Adipocyte (in vitro differentiated cells): ENCODE data around the gene ORM1.

Experiments
- DNase-seq: peaks from one replicate; pipeline ENCODE4 v3.0.0-alpha.2; 2015; ENCODE audit warnings: low read depth
- H3K27me3 ChIP-seq: replicated peaks from 2 replicates; pipeline ENCODE4 v1.7.0; 2013; ENCODE audit warnings: mild to moderate bottlenecking, low read length, moderate library complexity; ENCODE audit not compliant: control insufficient read depth, insufficient read depth
- H3K36me3 ChIP-seq: 2 replicates; pipeline ENCODE4 v1.7.0; 2013; ENCODE audit warnings: low read length, mild to moderate bottlenecking, moderate library complexity; ENCODE audit not compliant: control insufficient read depth, insufficient read depth, severe bottlenecking
- H3K4me1 ChIP-seq: 2 replicates; pipeline ENCODE4 v1.7.0; 2013; ENCODE audit warnings: mild to moderate bottlenecking, low read length, moderate library complexity; ENCODE audit not compliant: control insufficient read depth, insufficient read depth
- H3K4me3 ChIP-seq: 2 replicates; pipeline ENCODE4 v1.7.0; 2013; ENCODE audit warnings: mild to moderate bottlenecking, low read length, moderate library complexity
- H3K9ac ChIP-seq: 2 replicates; pipeline ENCODE4 v1.7.0; 2013; ENCODE audit warnings: mild to moderate bottlenecking, low read length, moderate library complexity
- H3K9me3 ChIP-seq: 2 replicates; pipeline ENCODE4 v1.7.0; 2013; ENCODE audit warnings: mild to moderate bottlenecking, low read length, moderate library complexity; ENCODE audit not compliant: control insufficient read depth

The ORM1 gene

GRCh38 chr9:114282104-114282485 lies 40.8 kb upstream of the ORM1 start:
- H3K36me3 ChIP-seq, result peaks cover 22% of the 10 kb centered on the region
- no peak overlapping the region for H3K4me3 ChIP-seq
- H3K4me1 ChIP-seq, result peaks cover 41% of the 10 kb centered on the region
- H3K9ac ChIP-seq, result no peak overlapping the region
- no peak for DNase-seq
- no peaks in the 10 kb centered on the region for H3K9me3 ChIP-seq
- H3K27me3 ChIP-seq, result no peaks in the 10 kb centered on the region

- Histone ChIP-seq H3K4me3 (no peak overlapping the region), H3K4me1 (peaks cover 37% of the 10 kb centered on the region), H3K36me3 (peaks cover 22% of the 10 kb centered on the region), H3K27me3 (no peaks in the 10 kb centered on the region), H3K9ac (no peak overlapping the region), H3K9me3 (no peaks in the 10 kb centered on the region)
- no peak for DNase-seq
Measured at GRCh38 chr9:114282507-114282906, 40.4 kb upstream of the ORM1 start.

GRCh38 chr9:114282926-114283325 lies 40.0 kb upstream of the ORM1 start:
- no peak overlapping the region for H3K4me3 ChIP-seq

GRCh38 chr9:114283551-114284111 lies 39.3 kb upstream of the ORM1 start:
- Histone ChIP-seq H3K9ac (no peak overlapping the region), H3K9me3 (no peaks in the 10 kb centered on the region), H3K4me3 (no peak overlapping the region), H3K27me3 (no peaks in the 10 kb centered on the region), H3K36me3 (peaks cover 26% of the 10 kb centered on the region), H3K4me1 (peaks cover 27% of the 10 kb centered on the region)
- DNase-seq, result no peak

More at GRCh38 chr9:114282926-114283325, 40.0 kb upstream of the ORM1 start:
- Histone ChIP-seq H3K9ac (no peak overlapping the region), H3K9me3 (no peaks in the 10 kb centered on the region), H3K4me1 (peaks cover 32% of the 10 kb centered on the region), H3K27me3 (no peaks in the 10 kb centered on the region), H3K36me3 (peaks cover 24% of the 10 kb centered on the region)
- DNase-seq, result peak; percentile 94

- Histone ChIP-seq H3K36me3 (peaks cover 22% of the 10 kb centered on the region), H3K4me3 (no peak overlapping the region), H3K27me3 (no peaks in the 10 kb centered on the region), H3K4me1 (peaks cover 24% of the 10 kb centered on the region), H3K9me3 (no peaks in the 10 kb centered on the region), H3K9ac (no peak overlapping the region)
- DNase-seq, result no peak
Measured at GRCh38 chr9:114284316-114285060, 38.4 kb upstream of the ORM1 start.

- peak overlapping the region; percentile 13 for H3K9ac ChIP-seq
- no peaks in the 10 kb centered on the region for H3K27me3 ChIP-seq
- H3K4me1 ChIP-seq, result peaks cover 24% of the 10 kb centered on the region
- no peaks in the 10 kb centered on the region for H3K9me3 ChIP-seq
- DNase-seq, result peak; percentile 95
- no peak overlapping the region for H3K4me3 ChIP-seq
- peaks cover 23% of the 10 kb centered on the region for H3K36me3 ChIP-seq
Measured at GRCh38 chr9:114285166-114285867, 37.6 kb upstream of the ORM1 start.

- H3K4me1 ChIP-seq, result peaks cover 20% of the 10 kb centered on the region
- peaks cover 26% of the 10 kb centered on the region for H3K36me3 ChIP-seq
- H3K9ac ChIP-seq, result peak overlapping the region; percentile 13
- no peaks in the 10 kb centered on the region for H3K9me3 ChIP-seq
- no peaks in the 10 kb centered on the region for H3K27me3 ChIP-seq
- DNase-seq, result no peak
- H3K4me3 ChIP-seq, result no peak overlapping the region
Measured at GRCh38 chr9:114286146-114286679, 36.7 kb upstream of the ORM1 start.

GRCh38 chr9:114287001-114287762 lies 35.7 kb upstream of the ORM1 start:
- no peaks in the 10 kb centered on the region for H3K27me3 ChIP-seq
- H3K4me1 ChIP-seq, result peaks cover 17% of the 10 kb centered on the region
- no peak for DNase-seq
- peaks cover 30% of the 10 kb centered on the region for H3K36me3 ChIP-seq
- H3K9ac ChIP-seq, result no peak overlapping the region
- no peaks in the 10 kb centered on the region for H3K9me3 ChIP-seq
- no peak overlapping the region for H3K4me3 ChIP-seq

GRCh38 chr9:114287763-114288192 lies 35.1 kb upstream of the ORM1 start:
- Histone ChIP-seq H3K9ac (no peak overlapping the region), H3K4me1 (peaks cover 22% of the 10 kb centered on the region), H3K9me3 (no peaks in the 10 kb centered on the region), H3K4me3 (no peak overlapping the region), H3K36me3 (peaks cover 36% of the 10 kb centered on the region), H3K27me3 (no peaks in the 10 kb centered on the region)
- no peak for DNase-seq

GRCh38 chr9:114288193-114289091 lies 34.5 kb upstream of the ORM1 start:
- Histone ChIP-seq H3K27me3 (no peaks in the 10 kb centered on the region), H3K4me3 (no peak overlapping the region), H3K4me1 (peaks cover 22% of the 10 kb centered on the region), H3K36me3 (peaks cover 39% of the 10 kb centered on the region), H3K9ac (no peak overlapping the region), H3K9me3 (no peaks in the 10 kb centered on the region)
- DNase-seq, result peak; percentile 88
